K562 (cell line): Measurements from ENCODE around the gene MKLN1. TPM values are rescaled to one million over a fixed set of nuclear protein-coding genes. Genes with fewer than 3 reads are reported as not detected.

Source experiments
- AFF1 ChIP-seq, 2 experiments: fragments of 450-650 bp; IDR thresholded peaks; 2 replicates each; pipeline ENCODE4 v1.6.1; 2018; ENCODE audit warnings: mild to moderate bottlenecking in 2 of 2, low read depth in 1 of 2; ENCODE audit not compliant: partially characterized antibody in 2 of 2
- FOXM1 ChIP-seq, 2 experiments: fragments of 450-650 bp in 1 of 2; sonication (generic) in 1 of 2; formaldehyde crosslinking in 1 of 2; IDR thresholded peaks; 2 replicates each; pipeline versions ENCODE4 v1.6.1 to v1.9.0; 2017 to 2022; ENCODE audit warnings: low read depth in 2 of 2, mild to moderate bottlenecking in 2 of 2, missing genetic modification reagents in 1 of 2, moderate library complexity in 1 of 2
- GATAD2A ChIP-seq: fragments of 450-650 bp; IDR thresholded peaks from 2 replicates; pipeline ENCODE4 v1.6.1; 2017
- MCM7 ChIP-seq, 2 experiments: fragments of 450-650 bp; IDR thresholded peaks; 2 replicates each; pipeline ENCODE4 v1.6.1; 2016 to 2018
- RERE ChIP-seq: sonication (generic); formaldehyde crosslinking; IDR thresholded peaks from 2 replicates; pipeline ENCODE4 v1.8.0; 2023; ENCODE audit warnings: missing genetic modification reagents, mild to moderate bottlenecking, borderline replicate concordance
- TRIM25 ChIP-seq: fragments of 450-650 bp; IDR thresholded peaks from 2 replicates; pipeline ENCODE4 v1.7.0; 2016; ENCODE audit warnings: borderline replicate concordance
- ZBTB11 ChIP-seq, 3 experiments: fragments of 200-800 bp in 1 of 3; fragments of 250-450 bp in 1 of 3; fragments of 450-650 bp in 1 of 3; sonication (Bioruptor Pico) in 1 of 3; sonication (Bioruptor generic) in 1 of 3; formaldehyde crosslinking in 1 of 3; IDR thresholded peaks; 2 replicates each; pipeline versions ENCODE4 v1.6.1 to v1.8.0; 2016 to 2022; ENCODE audit warnings: mild to moderate bottlenecking in 2 of 3, missing genetic modification characterization in 2 of 3, missing compliant biosample characterization in 1 of 3, moderate library complexity in 1 of 3
- ZNF23 ChIP-seq: fragments of 250-450 bp; sonication (Bioruptor Pico); IDR thresholded peaks from 2 replicates; pipeline ENCODE4 v1.4.0; 2020; ENCODE audit warnings: mild to moderate bottlenecking
- ZNF695 ChIP-seq: fragments of 450-650 bp; formaldehyde crosslinking; IDR thresholded peaks from 2 replicates; pipeline ENCODE4 v1.4.0; 2020; ENCODE audit warnings: mild to moderate bottlenecking, moderate library complexity
- polyA plus RNA-seq, 8 experiments: library from polyadenylated mRNA; depleted of rRNA in 4 of 8; stranded (reverse) in 5 of 8; unstranded in 3 of 8; fragments of >200 nt; fragmentation: Nextera tagmentation in 2 of 8; fragmentation: Illumina TruSeq in 1 of 8; extraction: Ambion mirVana in 2 of 8; extraction: Trizol in 1 of 8; gene quantifications; 2 replicates each; pipeline versions ENCODE4 v1.2.1 to v1.2.3, GENCODE V29; 2011 to 2014; ENCODE audit warnings: inconsistent platforms in 1 of 8, missing spikeins in 1 of 8
- total RNA-seq, 7 experiments: library from RNA; depleted of rRNA in 6 of 7; stranded (reverse); fragments of >200 nt in 6 of 7; fragmentation: Illumina TruSeq in 2 of 7; extraction: Trizol in 2 of 7; gene quantifications; 2 replicates each; pipeline versions ENCODE4 v1.2.1 to v1.2.3, GENCODE V29; 2011 to 2021; ENCODE audit warnings: low replicate concordance in 1 of 7

Gene MKLN1
- total and polyA plus RNA-seq, 9 of the 15 experiments (the other 6 are each of a cell fraction or from before 2014, with no cell fraction given): 18.6 to 80.4 (median 56.0) TPM

- TF ChIP-seq AFF1 (IDR thresholded peaks at IDR 0.05; ENCODE audit: low read depth in 1 of 2, partially characterized antibody in 2 of 2) (no peak), ZNF695 (CRISPR knock-in tag) (no peak), ZNF23 (no peak), FOXM1 (IDR thresholded peaks at IDR 0.05; ENCODE audit: low read depth) (no peak), FOXM1 (CRISPR knock-in tag; IDR thresholded peaks at IDR 0.05; ENCODE audit: low read depth) (no peak), TRIM25 (no peak), RERE (no peak), MCM7 (IDR thresholded peaks at IDR 0.05) (no peak), GATAD2A (no peak), ZBTB11 (CRISPR knock-in tag; IDR thresholded peaks at IDR 0.05) (no peak)
Observed at GRCh38 chr7:131325179-131325840, 2.4 kb upstream of the MKLN1 start (continued).
